HFFc6 (cell line): ENCODE data around the gene GRK6. TPM values are rescaled to one million over a fixed set of nuclear protein-coding genes. Genes with fewer than 3 reads are reported as not detected.

Experiments
- DNase-seq: peaks from one replicate; pipeline ENCODE4 v3.0.0-alpha.2; 2018
- H3K27ac Mint-ChIP-seq: 2 replicates; pipeline ENCODE4 v1.8.0; 2020; ENCODE audit warnings: mild to moderate bottlenecking, mixed read lengths
- H3K27me3 Mint-ChIP-seq: 2 replicates; pipeline ENCODE4 v1.8.0; 2021; ENCODE audit warnings: mild to moderate bottlenecking, moderate library complexity, mixed read lengths; ENCODE audit not compliant: insufficient read depth
- H3K36me3 Mint-ChIP-seq: 2 replicates; pipeline ENCODE4 v1.8.0; 2021; ENCODE audit warnings: low read depth, mixed read lengths
- H3K4me1 Mint-ChIP-seq: 2 replicates; pipeline ENCODE4 v1.8.0; 2020; ENCODE audit warnings: low read depth, mixed read lengths
- H3K4me3 Mint-ChIP-seq: 2 replicates; pipeline ENCODE4 v1.8.0; 2020; ENCODE audit warnings: mild to moderate bottlenecking, moderate library complexity, mixed read lengths
- H3K9me3 Mint-ChIP-seq: 2 replicates; pipeline ENCODE4 v1.8.0; 2020; ENCODE audit warnings: mild to moderate bottlenecking, mixed read lengths
- CTCF ChIP-seq: fragments of 200-600 bp; sonication (generic); IDR thresholded peaks from 2 replicates; pipeline ENCODE4 v1.5.0; 2021; ENCODE audit warnings: antibody characterized with exemption, mild to moderate bottlenecking
- total RNA-seq, 6 experiments: library from RNA; stranded (reverse); fragmentation: NEBNext Ultra II Directional; extraction: Animal tissue kit (Norgen Biotek cat#: 25700); gene quantifications; 2 replicates in 1 of 6; 3 replicates in 5 of 6; pipeline ENCODE4 v1.2.3, GENCODE V29; 2021

GRK6 gene
- total RNA-seq, 6 experiments from 2014 or later, result 25.8 to 30.7 (median 28.0) TPM

DNA sequence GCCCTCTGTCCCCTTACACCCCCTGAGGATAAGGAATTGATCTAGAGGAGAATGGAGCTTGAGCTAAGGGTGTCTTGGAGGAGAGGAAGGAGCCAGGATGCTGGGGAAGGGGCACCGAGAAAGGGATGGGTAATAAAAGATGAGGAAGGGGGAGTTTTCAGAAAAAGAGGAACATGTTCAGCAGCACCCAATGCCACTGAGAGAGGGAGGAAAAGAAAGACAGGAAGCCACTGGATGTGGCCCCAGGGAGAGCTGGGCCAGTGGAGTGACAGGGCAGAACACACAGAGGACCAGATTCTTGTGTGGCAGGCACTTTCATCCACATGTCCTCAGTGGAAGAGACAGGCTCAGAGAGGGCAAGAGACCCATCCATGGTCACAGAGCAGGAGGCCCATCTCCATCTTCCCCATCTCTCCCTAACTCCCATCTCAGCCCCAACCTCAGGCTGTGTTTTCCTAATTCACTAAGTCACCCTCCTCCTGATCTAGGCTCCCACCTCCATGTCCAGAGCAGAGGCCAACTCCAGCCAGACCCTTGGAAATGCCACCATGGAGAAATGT, 33.2 kb upstream of the GRK6 start:
- no peak for DNase-seq
- no peak for TF ChIP-seq CTCF
- H3K36me3 Mint-ChIP-seq, result no peaks in the 10 kb centered on the region
- no peak overlapping the region for H3K27ac Mint-ChIP-seq
- H3K4me3 Mint-ChIP-seq, result no peak overlapping the region
- H3K9me3 Mint-ChIP-seq, result no peaks in the 10 kb centered on the region
- peaks cover 25% of the 10 kb centered on the region for H3K27me3 Mint-ChIP-seq
- H3K4me1 Mint-ChIP-seq, result peaks cover 24% of the 10 kb centered on the region

DNA sequence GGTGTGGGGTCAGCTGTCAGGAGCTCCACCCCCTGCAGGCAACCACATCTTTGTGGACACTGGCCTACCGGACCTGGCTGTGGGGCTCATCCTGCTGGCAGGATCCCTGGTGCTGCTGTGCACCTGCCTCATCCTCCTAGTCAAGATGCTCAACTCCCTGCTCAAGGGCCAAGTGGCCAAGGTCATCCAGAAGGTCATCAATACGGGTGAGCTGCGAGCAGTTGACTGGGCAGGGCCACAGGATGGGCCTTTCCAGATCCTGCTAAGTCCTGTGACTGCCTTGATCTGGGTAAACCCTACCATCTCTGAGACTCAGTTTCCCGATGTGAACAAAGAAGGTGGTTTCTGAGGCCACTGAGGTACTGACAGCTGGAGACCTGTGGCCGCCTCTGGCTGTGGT, 32.5 kb upstream of the GRK6 start:
- TF ChIP-seq CTCF, result no peak
- Mint-ChIP-seq H3K4me1 (peaks cover 17% of the 10 kb centered on the region), H3K27me3 (peaks cover 32% of the 10 kb centered on the region), H3K27ac (no peak overlapping the region), H3K36me3 (no peaks in the 10 kb centered on the region), H3K4me3 (no peak overlapping the region), H3K9me3 (no peaks in the 10 kb centered on the region)
- no peak for DNase-seq

- Mint-ChIP-seq H3K4me3 (no peak overlapping the region), H3K36me3 (no peaks in the 10 kb centered on the region), H3K4me1 (no peaks in the 10 kb centered on the region), H3K9me3 (no peaks in the 10 kb centered on the region), H3K27me3 (peaks cover 38% of the 10 kb centered on the region), H3K27ac (no peak overlapping the region)
- TF ChIP-seq CTCF, result no peak
- DNase-seq, result no peak
Measured at GRCh38 chr5:177396078-177396477, 30.4 kb upstream of the GRK6 start.

GRCh38 chr5:177396807-177397206, 29.7 kb upstream of the GRK6 start:
- Mint-ChIP-seq H3K9me3 (no peaks in the 10 kb centered on the region), H3K4me1 (no peaks in the 10 kb centered on the region), H3K4me3 (no peak overlapping the region), H3K27me3 (peaks cover 44% of the 10 kb centered on the region), H3K36me3 (no peaks in the 10 kb centered on the region), H3K27ac (no peak overlapping the region)
- DNase-seq, result no peak
- no peak for TF ChIP-seq CTCF

DNA sequence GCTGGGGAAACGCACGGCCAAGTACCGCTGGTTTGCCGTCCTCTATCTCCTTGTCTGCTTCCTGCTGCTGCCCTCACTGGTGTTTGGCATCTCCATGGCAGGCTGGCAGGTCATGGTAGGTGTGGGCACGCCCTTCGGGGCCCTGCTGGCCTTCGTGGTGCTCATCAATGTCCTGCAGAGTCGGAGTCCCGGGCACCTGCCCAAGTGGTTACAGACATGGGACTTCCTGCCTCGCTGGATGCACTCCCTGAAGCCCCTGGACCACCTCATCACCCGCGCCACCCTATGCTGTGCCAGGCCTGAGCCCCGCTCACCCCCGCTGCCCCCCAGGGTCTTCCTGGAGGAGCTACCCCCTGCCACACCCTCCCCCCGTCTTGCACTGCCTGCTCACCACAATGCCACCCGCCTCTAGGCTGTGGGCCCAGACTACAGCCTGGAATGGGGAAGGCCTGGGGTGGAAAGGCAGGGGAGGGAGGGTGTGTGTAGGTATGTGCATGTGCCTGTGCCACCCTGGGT, 28.5 kb upstream of the GRK6 start:
- no peaks in the 10 kb centered on the region for H3K36me3 Mint-ChIP-seq
- H3K27ac Mint-ChIP-seq, result no peak overlapping the region
- DNase-seq, result no peak
- no peak for TF ChIP-seq CTCF
- peaks cover 47% of the 10 kb centered on the region for H3K27me3 Mint-ChIP-seq
- peaks cover 6% of the 10 kb centered on the region for H3K4me1 Mint-ChIP-seq
- no peaks in the 10 kb centered on the region for H3K9me3 Mint-ChIP-seq
- no peak overlapping the region for H3K4me3 Mint-ChIP-seq
